DLD1 (cell line): Measurements from ENCODE around the gene GPSM3.
"Not testable (repeated sequence)": the region's sequence is repeated elsewhere in the genome, so short reads cannot be mapped to it uniquely, and the experiment has no call there.

Source experiments
- in situ Hi-C: cut with HindIII; loops from 2 replicates; pipeline ENCODE4 v1.10.0; 2017; ENCODE audit warnings: low sequenced_read_pairs

GPSM3 gene, protein sequence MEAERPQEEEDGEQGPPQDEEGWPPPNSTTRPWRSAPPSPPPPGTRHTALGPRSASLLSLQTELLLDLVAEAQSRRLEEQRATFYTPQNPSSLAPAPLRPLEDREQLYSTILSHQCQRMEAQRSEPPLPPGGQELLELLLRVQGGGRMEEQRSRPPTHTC

DNA sequence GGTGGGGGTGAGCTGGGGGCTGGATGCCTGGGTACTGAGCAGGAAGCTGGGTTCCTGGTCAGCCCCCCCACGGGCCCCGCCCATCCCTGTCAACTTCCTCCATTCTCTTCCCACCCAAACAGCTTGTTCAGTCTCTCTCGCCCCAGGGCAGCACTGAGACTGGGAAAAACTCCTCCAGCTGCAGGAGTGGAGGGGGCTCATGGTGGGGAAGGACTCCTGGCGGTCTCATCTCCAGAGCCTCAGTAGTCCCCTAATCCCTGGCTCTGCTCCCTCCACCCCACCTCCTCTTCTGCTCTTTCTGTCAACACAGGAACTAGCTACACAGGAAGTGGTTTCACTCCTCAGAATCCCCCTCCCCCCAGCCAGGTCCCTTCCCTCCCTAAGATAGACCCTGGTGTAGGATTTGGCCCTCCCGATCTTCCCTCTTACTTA is at the start of gene GPSM3:
TSS of gene GPSM3 (minus strand) at position 36 of the 432 bp plus-strand sequence. CDS start 130 bp downstream, outside the sequence.
- in situ Hi-C loops = no loop called here

GRCh38 chr6:32240686-32241085 is 48.2 kb upstream of the GPSM3 start:
- in situ Hi-C loops = no loop called here

DNA sequence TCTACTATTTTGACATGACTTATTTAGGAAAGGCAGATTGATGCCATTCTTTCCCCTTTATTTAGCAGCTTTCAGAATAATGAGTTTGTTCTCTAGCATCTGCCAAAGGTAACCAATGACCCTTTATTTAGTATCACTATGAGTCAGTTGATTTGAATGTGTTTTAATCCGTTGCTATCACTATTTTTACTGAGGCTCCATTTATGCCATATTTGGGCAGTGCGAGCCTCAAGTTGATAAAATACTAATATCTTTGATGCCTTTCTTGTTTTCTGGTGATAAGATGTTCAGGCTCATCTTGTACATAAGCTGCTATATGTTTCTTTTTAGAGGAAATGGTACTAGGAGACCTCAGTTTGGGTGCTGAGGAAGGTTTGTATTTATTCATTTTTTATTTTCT is 47.0 kb upstream of the GPSM3 start:
- in situ Hi-C loops = no loop called here

DNA sequence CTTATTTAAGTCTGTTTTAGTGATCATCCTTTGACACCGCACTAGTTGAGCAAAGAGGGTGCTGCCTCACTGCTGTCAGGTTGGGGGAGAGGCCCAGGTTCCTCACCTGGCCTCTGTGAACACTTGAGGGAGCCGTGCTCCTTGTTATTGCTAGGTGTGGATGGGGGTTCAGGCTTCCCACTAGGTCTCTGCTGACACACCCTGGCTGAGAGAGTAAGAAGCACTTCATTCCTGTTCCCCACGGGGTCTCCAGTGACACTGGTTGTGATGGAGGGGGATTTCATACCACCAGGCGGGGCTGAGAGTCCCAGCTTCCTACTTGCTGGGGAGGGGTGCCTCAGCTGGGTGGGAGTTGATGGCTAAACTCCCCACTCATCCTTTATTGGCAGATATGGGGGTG is 42.5 kb upstream of the GPSM3 start:
- in situ Hi-C loops = no loop called here

GRCh38 chr6:32226434-32226833 is 34.0 kb upstream of the GPSM3 start:
- in situ Hi-C loops = no loop called here

GRCh38 chr6:32224696-32225095 is 32.3 kb upstream of the GPSM3 start:
- in situ Hi-C loops = no loop called here

DNA sequence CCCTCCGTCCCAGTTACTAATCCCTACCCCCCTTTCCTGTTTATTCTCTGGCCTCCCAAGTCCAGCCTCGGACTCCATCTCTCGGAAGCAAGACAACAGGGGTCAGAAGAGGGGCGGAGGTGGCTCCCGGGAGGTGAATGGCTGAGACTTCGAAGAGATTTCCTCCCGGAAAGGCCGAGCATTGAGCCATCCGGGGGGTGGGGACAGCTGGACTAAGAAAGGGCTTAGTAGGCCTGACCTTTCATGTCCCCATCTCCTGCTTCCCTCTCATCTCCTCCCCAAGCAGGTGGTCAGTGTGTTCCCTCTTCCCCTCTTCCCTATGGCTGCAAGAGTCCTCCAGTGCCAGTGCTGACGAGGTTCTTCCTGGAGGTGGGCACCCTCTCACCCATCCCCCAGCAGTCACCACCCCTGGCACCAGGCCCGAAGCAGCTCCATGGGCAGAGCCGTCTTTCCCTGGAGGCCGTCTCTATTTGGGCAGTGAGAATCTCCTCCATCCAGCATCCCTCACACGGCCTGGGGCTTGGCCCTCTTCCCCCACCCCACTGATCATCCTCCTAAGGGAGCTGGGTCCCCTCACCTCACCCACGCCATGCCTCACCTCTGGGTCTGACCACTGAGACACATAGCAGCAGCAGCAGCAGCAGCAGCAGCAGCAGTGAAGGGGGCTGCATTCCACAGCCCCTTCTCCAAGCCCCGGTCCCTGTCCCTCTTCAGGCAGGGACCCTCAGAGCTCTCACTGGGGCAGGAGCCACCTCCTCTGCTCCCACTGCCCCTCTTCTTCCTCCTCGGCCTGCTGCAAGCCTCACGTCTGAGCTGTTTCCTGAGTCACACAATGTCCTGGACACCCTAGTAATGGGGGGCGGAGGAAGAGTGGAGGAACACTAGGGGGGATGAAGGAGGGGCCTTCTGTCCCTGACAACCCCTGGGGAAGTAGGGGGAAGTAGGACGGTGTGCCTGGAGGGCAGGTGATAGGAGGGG is 31.1 kb upstream of the GPSM3 start, which contains the start of gene NOTCH4:
TSS of gene NOTCH4 (minus strand) at position 810 of the 978 bp plus-strand sequence. CDS start at position 671, 139 bp downstream.
- in situ Hi-C loops = no loop called here

DNA sequence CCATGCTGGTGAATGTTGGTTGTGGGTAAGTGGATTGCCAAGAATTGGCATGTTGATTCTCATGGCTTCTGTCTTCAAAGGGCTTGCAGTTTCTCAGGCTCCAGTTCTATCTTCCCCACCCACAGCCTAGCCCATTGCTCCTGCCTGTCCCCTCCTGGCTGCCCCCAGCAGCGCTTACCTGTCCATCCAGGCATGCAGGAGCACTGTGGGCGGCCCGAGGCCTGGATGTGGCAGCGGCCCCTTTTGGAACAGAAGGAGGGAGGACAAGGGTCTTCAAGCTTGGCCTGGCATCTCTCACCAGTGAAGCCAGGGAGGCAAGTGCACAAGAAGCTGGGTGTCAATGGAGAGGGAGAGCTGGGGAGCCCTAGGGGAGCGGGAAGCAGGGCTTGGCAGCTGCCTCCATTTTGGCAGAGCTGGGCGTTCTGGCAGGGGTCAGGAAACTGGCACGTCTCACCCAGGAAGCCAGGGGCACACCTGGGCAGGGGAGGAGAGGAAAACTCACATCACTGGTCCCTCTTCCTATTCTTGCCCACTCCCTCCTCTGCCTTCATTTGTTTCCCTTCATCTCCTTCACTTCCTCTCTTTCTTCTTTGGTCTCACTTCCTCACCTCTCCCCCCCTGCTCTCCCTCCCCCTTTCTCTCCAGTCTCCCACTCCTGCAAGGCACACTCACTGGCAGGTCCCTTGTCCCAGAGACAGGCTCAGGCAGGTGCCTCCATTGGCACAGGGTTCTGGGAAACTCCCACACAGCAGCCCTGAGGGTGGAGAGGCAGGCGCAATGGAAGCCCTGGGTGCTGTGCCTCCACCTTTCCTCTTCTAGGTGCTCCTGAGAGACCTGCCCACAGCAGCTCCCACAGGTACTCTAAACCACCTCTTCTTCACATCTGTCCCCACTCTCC is 30.1 kb upstream of the GPSM3 start:
- in situ Hi-C loops = no loop called here

GRCh38 chr6:32220021-32220420 is 27.6 kb upstream of the GPSM3 start:
- in situ Hi-C loops = no loop called here

DNA sequence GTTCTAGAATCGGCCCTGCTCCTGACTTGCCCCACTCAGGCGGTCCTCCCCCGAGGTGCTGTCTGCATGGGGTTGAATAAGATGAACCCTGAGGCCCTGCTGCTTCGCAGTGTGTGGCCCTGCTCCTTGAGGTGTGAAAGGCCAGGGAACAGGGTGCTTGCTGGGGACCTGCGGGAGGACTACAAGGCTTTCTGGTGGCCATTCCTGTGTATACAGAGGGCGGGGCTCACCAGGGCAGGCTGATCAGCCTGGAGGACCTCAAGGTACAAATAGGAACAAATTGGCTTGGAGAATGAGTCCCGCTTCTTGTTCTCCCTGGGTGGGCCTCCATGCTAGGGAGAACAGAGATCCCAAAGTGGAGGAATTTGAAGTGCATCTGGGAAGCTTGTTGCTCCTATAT is 25.7 kb upstream of the GPSM3 start:
- in situ Hi-C loops = no loop called here

DNA sequence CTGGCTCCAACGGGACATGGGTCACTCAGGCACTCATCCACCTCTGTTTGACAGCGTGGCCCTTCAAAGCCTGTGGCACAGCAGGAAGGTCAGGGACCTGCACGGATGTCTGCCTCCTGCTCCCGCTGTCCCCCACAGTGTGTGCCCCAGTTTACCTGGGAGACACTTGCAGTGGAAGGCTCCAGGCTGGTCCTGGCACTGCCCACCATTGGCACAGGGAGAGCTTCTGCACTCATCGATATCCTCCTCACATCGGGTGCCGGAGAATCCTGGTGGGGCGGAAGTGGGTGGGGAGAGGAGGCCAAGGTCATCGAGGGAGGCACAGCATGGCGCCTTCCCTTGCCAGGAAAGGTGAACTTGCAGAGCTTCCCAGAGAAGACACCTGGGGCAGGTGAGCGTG is 24.6 kb upstream of the GPSM3 start:
- in situ Hi-C loops = no loop called here

DNA sequence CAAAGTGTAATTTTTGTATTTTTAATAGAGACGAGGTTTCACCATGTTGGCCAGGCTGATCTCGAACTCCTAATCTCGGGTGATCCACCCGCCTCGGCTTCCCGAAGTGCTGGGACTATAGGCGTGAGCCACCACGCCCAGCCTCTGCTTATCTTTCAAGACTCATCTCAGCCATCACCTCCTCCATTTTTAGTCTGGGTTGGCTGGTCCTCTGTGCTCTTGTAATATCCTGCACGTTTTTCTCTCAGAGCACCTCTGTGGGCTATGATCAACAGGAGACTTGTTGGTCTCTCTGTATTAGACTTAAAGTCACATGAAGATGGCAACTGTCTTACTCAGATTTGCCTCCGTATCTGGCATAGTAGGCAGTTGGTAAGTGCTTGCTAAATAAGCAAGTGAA is 23.8 kb upstream of the GPSM3 start:
- in situ Hi-C loops = no loop called here

GRCh38 chr6:32215617-32216016 is 23.2 kb upstream of the GPSM3 start:
- in situ Hi-C loops = no loop called here

DNA sequence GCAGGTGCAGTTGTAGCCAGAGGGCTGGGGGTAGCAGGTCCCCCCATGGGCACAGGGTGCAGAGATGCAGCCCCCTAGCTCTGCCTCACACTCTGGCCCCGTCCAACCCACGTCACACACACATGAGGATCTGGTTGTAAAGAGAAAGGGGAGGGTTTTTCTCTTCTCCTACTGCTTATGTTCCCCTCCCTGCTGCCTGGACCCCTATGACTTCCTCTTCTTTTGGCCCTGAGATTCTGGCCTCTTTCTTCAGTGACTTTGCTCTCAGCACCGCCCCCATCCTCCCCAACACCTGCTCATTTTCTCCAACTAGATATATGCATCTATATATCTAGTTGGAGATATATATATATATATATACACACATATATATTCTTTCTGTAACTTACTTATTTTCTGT is 21.7 kb upstream of the GPSM3 start:
- in situ Hi-C loops = no loop called here

- in situ Hi-C loops = no loop called here
Observed at GRCh38 chr6:32213649-32214048, 21.2 kb upstream of the GPSM3 start.

- in situ Hi-C loops = no loop called here
Observed at GRCh38 chr6:32212076-32212760, 19.8 kb upstream of the GPSM3 start.

- in situ Hi-C loops = not testable (repeated sequence)
Observed at GRCh38 chr6:32211432-32211831, 19.0 kb upstream of the GPSM3 start.

DNA sequence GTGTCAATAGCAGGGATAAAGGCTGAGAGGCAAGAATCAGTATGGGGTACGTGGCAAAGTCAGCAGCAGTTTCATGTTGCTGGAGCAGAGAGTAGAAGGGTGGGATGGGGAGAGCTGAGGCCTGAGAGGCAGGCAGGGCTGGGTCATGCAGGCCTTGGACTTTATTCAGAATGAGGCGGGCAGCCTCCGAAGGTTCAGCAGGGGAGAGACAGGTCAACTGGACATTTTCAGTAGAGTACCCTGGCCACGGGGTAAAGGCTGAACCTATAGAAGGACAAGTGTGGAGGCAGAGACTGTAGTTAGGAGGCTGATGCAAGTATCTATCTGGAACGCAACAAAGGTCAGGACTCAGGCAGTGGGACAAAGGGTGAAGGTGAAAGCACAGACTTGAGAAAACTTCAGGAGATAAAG is 17.8 kb upstream of the GPSM3 start:
- in situ Hi-C loops = no loop called here

GRCh38 chr6:32208996-32209395 is 16.6 kb upstream of the GPSM3 start:
- in situ Hi-C loops = no loop called here

GRCh38 chr6:32204268-32204715 is 11.8 kb upstream of the GPSM3 start:
- in situ Hi-C loops = no loop called here
